Measurements from ENCODE around the gene DCD.

Gene DCD

DNA sequence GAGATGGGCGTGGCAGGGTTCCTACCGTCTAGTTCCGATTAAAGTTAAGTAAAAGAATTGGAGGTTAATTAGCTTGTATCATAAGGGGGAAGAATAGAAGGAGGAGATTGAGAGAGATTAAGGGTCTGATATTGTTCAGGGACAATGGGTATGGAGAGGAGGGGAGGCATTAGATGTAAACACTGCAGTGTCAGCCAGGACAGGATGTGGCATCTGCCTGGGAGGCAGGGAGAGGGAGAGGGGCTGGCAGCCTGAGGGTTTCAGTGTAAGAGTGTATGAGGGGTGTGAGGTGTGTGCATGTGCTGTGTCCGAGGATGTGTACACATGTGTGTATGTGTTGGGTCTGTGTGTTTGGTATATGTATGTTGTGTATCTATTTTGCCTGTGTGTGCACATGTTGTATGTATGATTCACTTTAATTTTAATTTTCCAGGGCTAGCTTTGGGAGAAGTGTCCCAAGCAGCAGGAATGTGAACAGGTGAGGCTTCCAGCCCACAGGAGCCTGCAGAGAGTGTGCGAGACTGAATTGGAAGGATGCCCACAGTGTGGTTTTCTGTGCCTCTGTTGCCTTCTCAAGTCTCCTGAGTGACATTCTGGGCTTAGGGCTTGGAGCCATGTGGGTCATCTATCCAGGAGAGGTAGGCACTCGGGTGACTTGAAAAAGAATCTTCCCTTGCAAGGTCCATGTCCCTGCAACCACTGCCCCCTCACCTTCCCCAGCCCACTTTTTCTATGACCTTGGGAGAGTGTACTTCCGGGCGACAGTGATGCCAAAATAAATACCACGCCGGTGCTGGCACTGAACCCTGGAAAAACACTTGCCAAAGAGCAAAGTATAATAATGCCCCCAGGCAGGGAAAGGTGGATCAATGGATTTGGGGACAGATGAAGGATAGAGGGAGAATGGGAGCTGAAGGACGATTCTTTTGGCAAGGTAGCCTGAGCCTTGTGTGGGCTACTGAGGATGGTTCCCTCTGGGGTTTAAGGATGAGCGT, 36.8 kb upstream of the DCD start:
- ChIA-PET CTCF (interaction anchor here (0.9 to 1.4 kb wide), 3 partner anchors 16 to 26 kb away, joined by 3 to 4 read pairs (median 3); no protein-coding TSS in a partner anchor), POLR2A (no interaction called here)
- TF ChIP-seq, protein P1, sequence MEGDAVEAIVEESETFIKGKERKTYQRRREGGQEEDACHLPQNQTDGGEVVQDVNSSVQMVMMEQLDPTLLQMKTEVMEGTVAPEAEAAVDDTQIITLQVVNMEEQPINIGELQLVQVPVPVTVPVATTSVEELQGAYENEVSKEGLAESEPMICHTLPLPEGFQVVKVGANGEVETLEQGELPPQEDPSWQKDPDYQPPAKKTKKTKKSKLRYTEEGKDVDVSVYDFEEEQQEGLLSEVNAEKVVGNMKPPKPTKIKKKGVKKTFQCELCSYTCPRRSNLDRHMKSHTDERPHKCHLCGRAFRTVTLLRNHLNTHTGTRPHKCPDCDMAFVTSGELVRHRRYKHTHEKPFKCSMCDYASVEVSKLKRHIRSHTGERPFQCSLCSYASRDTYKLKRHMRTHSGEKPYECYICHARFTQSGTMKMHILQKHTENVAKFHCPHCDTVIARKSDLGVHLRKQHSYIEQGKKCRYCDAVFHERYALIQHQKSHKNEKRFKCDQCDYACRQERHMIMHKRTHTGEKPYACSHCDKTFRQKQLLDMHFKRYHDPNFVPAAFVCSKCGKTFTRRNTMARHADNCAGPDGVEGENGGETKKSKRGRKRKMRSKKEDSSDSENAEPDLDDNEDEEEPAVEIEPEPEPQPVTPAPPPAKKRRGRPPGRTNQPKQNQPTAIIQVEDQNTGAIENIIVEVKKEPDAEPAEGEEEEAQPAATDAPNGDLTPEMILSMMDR (IDR thresholded peaks at IDR 0.05; ENCODE audit: control extremely low read depth, extremely low read depth, low read depth, missing control alignments), result no peak
- no peak for DNase-seq (ENCODE audit: extremely low spot score)

DNA sequence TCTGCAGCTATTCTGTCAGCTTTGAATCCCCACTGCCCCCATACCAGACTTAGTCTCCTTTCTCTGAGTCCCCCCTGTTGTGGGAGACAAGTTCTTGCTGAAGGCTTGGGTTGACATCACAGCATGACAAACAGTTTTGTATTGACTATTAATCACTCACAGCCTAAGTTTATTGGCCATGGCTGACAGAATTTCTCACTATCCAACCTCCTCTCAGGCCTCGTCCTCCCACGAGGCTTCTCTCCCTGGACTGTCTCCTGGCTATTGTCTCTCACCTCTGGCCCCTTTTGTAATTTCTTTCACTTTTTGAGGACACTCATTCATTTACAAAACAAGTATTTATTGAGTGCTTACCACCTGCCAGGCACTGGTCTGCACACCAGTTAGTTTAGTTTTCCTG, 35.2 kb upstream of the DCD start:
- CTCF ChIA-PET, result interaction anchor here (0.7 to 1.3 kb wide), 4 partner anchors 8 to 385 kb away, joined by 3 to 5 read pairs (median 3); no protein-coding TSS in a partner anchor
- DNase-seq (ENCODE audit: extremely low spot score), result no peak
- TF ChIP-seq, protein P1 (IDR thresholded peaks at IDR 0.05; ENCODE audit: control extremely low read depth, extremely low read depth, low read depth, missing control alignments), result no peak
- POLR2A ChIA-PET, result no interaction called here

DNA sequence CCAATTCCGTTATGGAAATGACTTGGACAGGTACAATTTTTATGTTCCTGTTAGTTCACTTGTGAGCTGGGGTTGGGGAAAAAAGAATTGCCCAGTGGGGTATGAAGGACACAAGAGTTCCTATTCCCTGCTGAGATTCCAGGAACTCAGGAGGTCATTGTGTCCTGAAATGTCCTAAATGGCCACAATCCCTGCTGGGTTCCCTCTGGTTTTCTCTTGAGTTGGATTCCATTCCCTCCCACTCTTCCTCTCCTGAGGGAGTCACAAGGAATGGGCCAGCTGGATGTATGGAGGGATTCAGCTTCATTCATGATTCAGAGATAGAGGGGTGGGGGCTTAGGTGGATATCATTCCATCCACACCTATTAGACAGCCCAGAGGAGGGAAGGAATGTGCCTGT, 34.5 kb upstream of the DCD start:
- TF ChIP-seq, protein P1 (IDR thresholded peaks at IDR 0.05; ENCODE audit: control extremely low read depth, extremely low read depth, low read depth, missing control alignments), result no peak
- CTCF ChIA-PET, result interaction anchor here (0.7 to 1.3 kb wide), 5 partner anchors 9 to 386 kb away, joined by 3 to 5 read pairs (median 3); no protein-coding TSS in a partner anchor

DNA sequence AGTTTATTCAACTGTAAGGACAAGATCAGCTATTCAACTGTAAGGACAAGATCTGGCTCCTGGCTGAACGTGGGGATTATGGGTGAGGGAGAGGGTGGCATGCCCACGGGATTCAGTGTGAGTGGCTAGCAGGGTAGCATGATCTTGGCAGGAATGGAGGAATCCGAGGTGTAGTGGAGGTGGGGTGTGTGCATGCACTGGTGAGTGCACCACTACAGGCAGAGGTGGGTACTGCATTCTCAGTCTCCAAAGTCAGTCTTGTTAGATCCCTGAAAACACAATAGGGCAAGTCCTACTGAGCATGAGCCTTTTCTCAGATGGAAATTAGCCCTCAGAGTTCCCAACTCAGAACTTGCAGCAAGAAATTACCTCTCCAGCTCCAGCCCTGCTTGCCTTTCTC, 32.2 kb upstream of the DCD start:
- CTCF ChIA-PET, result interaction anchor here (0.8 to 2.5 kb wide), 16 partner anchors 8 to 508 kb away, joined by 3 to 20 read pairs (median 4); no protein-coding TSS in a partner anchor
- peak; percentile 39 for DNase-seq (ENCODE audit: extremely low spot score)
- POLR2A ChIA-PET, result no interaction called here
- TF ChIP-seq, protein P1 (IDR thresholded peaks at IDR 0.05; ENCODE audit: control extremely low read depth, extremely low read depth, low read depth, missing control alignments), result peak; percentile 24

More for the DNA sequence above, 34.5 kb upstream of the DCD start:
- POLR2A ChIA-PET, result no interaction called here
- no peak for DNase-seq (ENCODE audit: extremely low spot score)

DNA sequence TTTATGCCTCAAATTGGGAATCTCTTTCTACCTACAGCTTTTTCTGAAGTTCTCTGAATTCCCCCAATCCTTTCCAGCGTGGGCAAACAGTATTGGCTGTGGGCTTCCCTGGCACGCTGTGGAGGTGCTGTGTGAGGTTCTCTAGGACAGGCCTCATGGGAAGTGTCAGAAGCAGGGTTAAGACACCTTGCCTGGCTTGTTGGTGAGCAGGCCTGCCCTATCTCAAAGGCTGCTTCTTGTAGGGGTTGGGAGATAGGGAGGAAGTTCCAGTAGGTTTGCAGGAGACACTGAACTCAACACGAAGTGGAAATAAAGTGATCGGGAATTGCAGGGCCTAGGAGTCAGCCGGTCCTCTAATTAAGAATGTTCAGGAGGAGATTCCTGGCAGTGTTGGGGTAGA, 30.0 kb upstream of the DCD start:
- TF ChIP-seq, protein P1 (IDR thresholded peaks at IDR 0.05; ENCODE audit: control extremely low read depth, extremely low read depth, low read depth, missing control alignments), result no peak
- POLR2A ChIA-PET, result no interaction called here
- CTCF ChIA-PET, result interaction anchor here (1.4 kb wide), 1 partner anchor 19 kb away, joined by 3 read pairs; no protein-coding TSS in a partner anchor
- no peak for DNase-seq (ENCODE audit: extremely low spot score)

DNA sequence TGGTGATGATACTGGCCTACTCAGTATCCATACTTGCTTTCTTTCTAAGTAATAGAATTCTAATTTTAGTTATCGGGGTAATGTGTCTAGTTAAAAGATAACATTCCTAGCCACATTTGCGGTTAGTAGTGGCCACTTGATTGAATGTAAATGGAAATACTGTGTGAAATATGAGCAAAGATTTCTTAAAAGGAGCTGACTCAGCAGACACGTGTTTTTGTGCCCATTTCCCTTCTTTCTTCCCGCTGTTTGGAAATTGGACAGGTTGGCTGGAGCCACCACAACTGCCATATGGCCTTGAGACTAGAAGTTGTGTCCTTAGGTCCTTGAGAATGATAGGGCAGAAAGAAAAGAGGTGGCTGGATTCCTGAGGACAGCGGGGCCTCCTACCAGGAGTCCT, 19.8 kb upstream of the DCD start:
- TF ChIP-seq, protein P1 (IDR thresholded peaks at IDR 0.05; ENCODE audit: control extremely low read depth, extremely low read depth, low read depth, missing control alignments), result no peak
- DNase-seq (ENCODE audit: extremely low spot score), result no peak
- ChIA-PET POLR2A (no interaction called here), CTCF (interaction anchor here (1.6 to 1.8 kb wide), 2 partner anchors 9 to 12 kb away, joined by 5 to 6 read pairs; no protein-coding TSS in a partner anchor)
